Suprapubic skin (tissue), 4 donors: ENCODE data around the gene LARGE1. TPM values are rescaled to one million over a fixed set of nuclear protein-coding genes. Genes with fewer than 3 reads are reported as not detected.

Experiments
- DNase-seq, 2 donors: peaks; one replicate each; pipeline ENCODE4 v3.0.0-alpha.2; 2019; ENCODE audit warnings: low spot score in 2 of 2
- H3K27ac ChIP-seq: fragments of 200-600 bp; sonication (generic); one replicate; pipeline ENCODE4 v1.5.1; 2019
- H3K27me3 ChIP-seq: fragments of 200-600 bp; sonication (generic); one replicate; pipeline ENCODE4 v1.5.1; 2019
- H3K36me3 ChIP-seq: fragments of 200-600 bp; sonication (generic); one replicate; pipeline ENCODE4 v1.5.1; 2019
- H3K4me1 ChIP-seq: fragments of 200-600 bp; sonication (generic); one replicate; pipeline ENCODE4 v1.5.1; 2019
- H3K4me3 ChIP-seq: fragments of 200-600 bp; sonication (generic); one replicate; pipeline ENCODE4 v1.5.1; 2019; ENCODE audit warnings: mild to moderate bottlenecking
- H3K9me3 ChIP-seq: fragments of 200-600 bp; sonication (generic); one replicate; pipeline ENCODE4 v1.5.1; 2019
- EP300 ChIP-seq: sonication (generic); formaldehyde crosslinking; IDR thresholded peaks from one replicate; pipeline ENCODE4 v1.6.1; 2017; ENCODE audit warnings: antibody characterized with exemption
- POLR2A ChIP-seq, 2 donors: fragments of 450-650 bp; IDR thresholded peaks; one replicate each; pipeline ENCODE4 v1.6.1; 2017; ENCODE audit warnings: antibody characterized with exemption in 2 of 2, mild to moderate bottlenecking in 2 of 2, moderate library complexity in 2 of 2
- POLR2AphosphoS5 ChIP-seq, 3 donors: sonication (generic); formaldehyde crosslinking; IDR thresholded peaks; one replicate each; pipeline ENCODE4 v1.6.1; 2017; ENCODE audit warnings: antibody characterized with exemption in 3 of 3
- WGBS: methylation state at CpG from one replicate; pipeline ENCODE4 v1.1.5; 2018; 5-methylcytosine and 5-hydroxymethylcytosine counted together
- total RNA-seq, 4 donors: library from RNA; depleted of rRNA; stranded (reverse); fragments of >200 nt; gene quantifications; one replicate each; pipeline ENCODE4 v1.1.0, GENCODE V29; 2016
- TF ChIP-seq, protein P1 (sequence below), 2 donors: fragments of 200-600 bp in 1 of 2; fragments of 450-650 bp in 1 of 2; sonication (generic) in 1 of 2; IDR thresholded peaks; one replicate each; pipeline ENCODE4 v1.5.1; 2016 to 2019; ENCODE audit warnings: antibody characterized with exemption in 2 of 2, mild to moderate bottlenecking in 1 of 2, moderate library complexity in 1 of 2

Gene LARGE1
- total RNA-seq, 4 donors from 2014 or later = 12.1 to 41.6 (median 21.1) TPM

GRCh38 chr22:33867971-33868370 is 52.3 kb downstream of the LARGE1 start:
- TF ChIP-seq POLR2A (IDR thresholded peaks at IDR 0.05) = no peak
- no peak for TF ChIP-seq POLR2AphosphoS5 (IDR thresholded peaks at IDR 0.05)
- TF ChIP-seq, protein P1, sequence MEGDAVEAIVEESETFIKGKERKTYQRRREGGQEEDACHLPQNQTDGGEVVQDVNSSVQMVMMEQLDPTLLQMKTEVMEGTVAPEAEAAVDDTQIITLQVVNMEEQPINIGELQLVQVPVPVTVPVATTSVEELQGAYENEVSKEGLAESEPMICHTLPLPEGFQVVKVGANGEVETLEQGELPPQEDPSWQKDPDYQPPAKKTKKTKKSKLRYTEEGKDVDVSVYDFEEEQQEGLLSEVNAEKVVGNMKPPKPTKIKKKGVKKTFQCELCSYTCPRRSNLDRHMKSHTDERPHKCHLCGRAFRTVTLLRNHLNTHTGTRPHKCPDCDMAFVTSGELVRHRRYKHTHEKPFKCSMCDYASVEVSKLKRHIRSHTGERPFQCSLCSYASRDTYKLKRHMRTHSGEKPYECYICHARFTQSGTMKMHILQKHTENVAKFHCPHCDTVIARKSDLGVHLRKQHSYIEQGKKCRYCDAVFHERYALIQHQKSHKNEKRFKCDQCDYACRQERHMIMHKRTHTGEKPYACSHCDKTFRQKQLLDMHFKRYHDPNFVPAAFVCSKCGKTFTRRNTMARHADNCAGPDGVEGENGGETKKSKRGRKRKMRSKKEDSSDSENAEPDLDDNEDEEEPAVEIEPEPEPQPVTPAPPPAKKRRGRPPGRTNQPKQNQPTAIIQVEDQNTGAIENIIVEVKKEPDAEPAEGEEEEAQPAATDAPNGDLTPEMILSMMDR (IDR thresholded peaks at IDR 0.05) = no peak
- TF ChIP-seq EP300 = no peak
- H3K9me3 ChIP-seq = no peaks in the 10 kb centered on the region
- H3K4me1 ChIP-seq = peaks cover 3% of the 10 kb centered on the region
- H3K27ac ChIP-seq = peak overlapping the region; percentile 54
- H3K36me3 ChIP-seq = no peaks in the 10 kb centered on the region
- no peak overlapping the region for H3K4me3 ChIP-seq
- no peak for DNase-seq
- 96% methylated on average over 9 of the region's 9 CpGs for WGBS
- H3K27me3 ChIP-seq = no peaks in the 10 kb centered on the region

DNA sequence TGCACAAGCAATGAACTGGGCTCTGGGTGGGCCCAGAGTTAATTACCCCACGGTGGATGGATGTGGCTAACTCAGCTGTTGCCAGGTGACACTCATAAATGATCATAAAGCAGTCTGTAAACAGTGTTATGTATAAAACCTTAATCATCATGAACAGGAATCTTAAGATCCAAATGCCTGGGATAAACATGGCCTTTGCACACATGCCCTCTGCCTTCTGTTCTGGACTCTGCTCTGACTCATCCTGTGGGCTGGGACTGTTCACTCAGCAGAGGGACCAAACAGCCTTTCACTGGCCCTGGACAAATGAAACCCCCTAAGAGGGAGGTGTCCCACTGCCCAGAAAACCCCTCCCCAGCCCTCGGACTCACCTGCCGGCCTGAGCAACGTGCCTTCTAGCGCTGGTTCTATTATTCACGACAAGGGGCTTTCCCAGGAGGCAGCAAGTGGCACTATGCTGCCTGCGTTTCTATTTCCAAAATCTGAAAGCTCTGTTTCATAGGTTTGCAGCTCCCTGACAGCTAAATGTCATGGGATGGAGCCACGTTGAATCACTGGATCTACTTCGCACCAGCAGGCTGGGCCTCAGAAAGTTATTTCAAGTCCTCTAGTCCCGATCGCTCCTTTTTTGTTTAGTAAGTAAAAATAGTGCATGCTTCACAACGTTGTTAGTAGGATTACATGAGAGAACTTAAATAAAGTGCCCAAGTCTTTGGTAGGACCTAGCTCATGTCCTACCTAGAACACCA is 53.0 kb downstream of the LARGE1 start:
- TF ChIP-seq POLR2AphosphoS5 (IDR thresholded peaks at IDR 0.05) (no peak), EP300 (no peak), POLR2A (IDR thresholded peaks at IDR 0.05) (no peak)
- TF ChIP-seq, protein P1 (IDR thresholded peaks at IDR 0.05) = no peak
- no peak for DNase-seq
- no peaks in the 10 kb centered on the region for H3K36me3 ChIP-seq
- no peaks in the 10 kb centered on the region for H3K9me3 ChIP-seq
- H3K4me3 ChIP-seq = no peak overlapping the region
- no peaks in the 10 kb centered on the region for H3K4me1 ChIP-seq
- no peaks in the 10 kb centered on the region for H3K27me3 ChIP-seq
- 73% methylated on average over 12 of the region's 12 CpGs for WGBS
- H3K27ac ChIP-seq = peak overlapping the region; percentile 54

- Histone ChIP-seq H3K27ac (no peak overlapping the region), H3K27me3 (no peaks in the 10 kb centered on the region), H3K9me3 (no peaks in the 10 kb centered on the region), H3K4me3 (no peak overlapping the region), H3K4me1 (no peaks in the 10 kb centered on the region), H3K36me3 (no peaks in the 10 kb centered on the region)
- TF ChIP-seq POLR2A (IDR thresholded peaks at IDR 0.05) (no peak), EP300 (no peak), POLR2AphosphoS5 (IDR thresholded peaks at IDR 0.05) (no peak)
- TF ChIP-seq, protein P1 (IDR thresholded peaks at IDR 0.05) = no peak
- DNase-seq = no peak
- WGBS = 95% methylated on average over 3 of the region's 3 CpGs
Measured at GRCh38 chr22:33866511-33866910, 53.8 kb downstream of the LARGE1 start.

DNA sequence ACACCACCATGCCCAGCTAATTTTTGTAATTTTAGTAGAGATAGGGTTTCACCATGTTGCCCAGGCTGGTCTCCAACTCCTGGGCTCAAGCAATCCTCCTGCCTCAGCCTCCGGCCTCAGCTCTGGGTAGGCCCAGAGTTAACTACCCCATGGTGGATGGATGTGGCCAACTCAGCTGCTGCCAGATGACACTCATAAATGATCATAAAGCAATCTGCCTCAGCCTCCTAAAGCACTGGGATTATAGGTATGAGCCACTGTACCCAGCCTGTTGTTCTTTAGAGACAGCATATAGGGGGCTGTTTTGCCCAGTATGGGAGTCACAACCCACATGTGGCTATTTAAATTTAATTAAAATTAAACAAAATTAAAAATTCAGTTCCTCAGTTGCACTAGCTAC is 54.3 kb downstream of the LARGE1 start:
- Histone ChIP-seq H3K9me3 (no peaks in the 10 kb centered on the region), H3K27me3 (no peaks in the 10 kb centered on the region), H3K27ac (no peak overlapping the region), H3K4me1 (no peaks in the 10 kb centered on the region), H3K36me3 (no peaks in the 10 kb centered on the region), H3K4me3 (no peak overlapping the region)
- WGBS = 100% methylated on average over 1 of the region's 1 CpG
- TF ChIP-seq POLR2AphosphoS5 (IDR thresholded peaks at IDR 0.05) = no peak
- TF ChIP-seq, protein P1 (IDR thresholded peaks at IDR 0.05) = no peak
- no peak for TF ChIP-seq POLR2A (IDR thresholded peaks at IDR 0.05)
- TF ChIP-seq EP300 = no peak
- DNase-seq = no peak

- TF ChIP-seq, protein P1 (IDR thresholded peaks at IDR 0.05) = no peak
- no peak for TF ChIP-seq POLR2A (IDR thresholded peaks at IDR 0.05)
- TF ChIP-seq EP300 = no peak
- no peak for TF ChIP-seq POLR2AphosphoS5 (IDR thresholded peaks at IDR 0.05)
- Histone ChIP-seq H3K4me3 (no peak overlapping the region), H3K27ac (no peak overlapping the region), H3K36me3 (no peaks in the 10 kb centered on the region), H3K27me3 (no peaks in the 10 kb centered on the region), H3K9me3 (no peaks in the 10 kb centered on the region), H3K4me1 (no peaks in the 10 kb centered on the region)
- no peak for DNase-seq
- 89% methylated on average over 5 of the region's 5 CpGs for WGBS
Measured at GRCh38 chr22:33865248-33865647, 55.0 kb downstream of the LARGE1 start.
